ENCODE results near the gene GATB.
A peak's percentile ranks its signal among the peaks of the same experiment; 100 is the strongest.
"Not testable (repeated sequence)": the region's sequence is repeated elsewhere in the genome, so short reads cannot be mapped to it uniquely, and the experiment has no call there.

Gene GATB

GRCh38 chr4:151783867-151784266 is 23.1 kb upstream of the GATB start:
- DNase-seq: no peak

GRCh38 chr4:151782296-151782695 is 21.5 kb upstream of the GATB start:
- no peak for DNase-seq

- DNase-seq: peak; percentile 63
Measured at GRCh38 chr4:151781026-151781425, 20.2 kb upstream of the GATB start.

GRCh38 chr4:151777471-151777870 is 16.7 kb upstream of the GATB start:
- no peak for DNase-seq

- no peak for DNase-seq
Measured at GRCh38 chr4:151774324-151774723, 13.5 kb upstream of the GATB start.

- DNase-seq: no peak
Measured at GRCh38 chr4:151772274-151772673, 11.5 kb upstream of the GATB start.

- peak; percentile 22 for DNase-seq
Measured at GRCh38 chr4:151771664-151772063, 10.9 kb upstream of the GATB start.

- no peak for DNase-seq
Measured at GRCh38 chr4:151770154-151770553, 9.3 kb upstream of the GATB start.

GRCh38 chr4:151768835-151769234 is 8.0 kb upstream of the GATB start:
- no peak for DNase-seq

GRCh38 chr4:151766691-151767090 is 5.9 kb upstream of the GATB start:
- DNase-seq: no peak

- DNase-seq: no peak
Measured at GRCh38 chr4:151760002-151760401, 805 bp downstream of the GATB start.

GRCh38 chr4:151753056-151753455 is 7.8 kb downstream of the GATB start:
- no peak for DNase-seq

GRCh38 chr4:151750156-151750555 is 10.7 kb downstream of the GATB start:
- DNase-seq: no peak

GRCh38 chr4:151745481-151746231 is 15.2 kb downstream of the GATB start:
- peak; percentile 8 for DNase-seq

GRCh38 chr4:151744614-151745013 is 16.2 kb downstream of the GATB start:
- DNase-seq: no peak

GRCh38 chr4:151743894-151744293 is 16.9 kb downstream of the GATB start:
- DNase-seq: no peak

GRCh38 chr4:151743128-151743854 is 17.5 kb downstream of the GATB start:
- no peak for DNase-seq

GRCh38 chr4:151738720-151739517 is 21.9 kb downstream of the GATB start:
- no peak for DNase-seq

GRCh38 chr4:151736852-151737251 is 24.0 kb downstream of the GATB start:
- DNase-seq: not testable (repeated sequence)

GRCh38 chr4:151736361-151736760 is 24.4 kb downstream of the GATB start:
- no peak for DNase-seq

GRCh38 chr4:151731670-151732069 is 29.1 kb downstream of the GATB start:
- DNase-seq: not testable (repeated sequence)

GRCh38 chr4:151729731-151730559 is 30.9 kb downstream of the GATB start:
- DNase-seq: no peak

- DNase-seq: no peak
Measured at GRCh38 chr4:151728679-151729078, 32.1 kb downstream of the GATB start.

All from retina (tissue), 1 donor.